ENCODE measurements around the gene ZNF354B.
"Not testable (repeated sequence)": the region's sequence is repeated elsewhere in the genome, so short reads cannot be mapped to it uniquely, and the experiment has no call there.

Gene ZNF354B

DNA sequence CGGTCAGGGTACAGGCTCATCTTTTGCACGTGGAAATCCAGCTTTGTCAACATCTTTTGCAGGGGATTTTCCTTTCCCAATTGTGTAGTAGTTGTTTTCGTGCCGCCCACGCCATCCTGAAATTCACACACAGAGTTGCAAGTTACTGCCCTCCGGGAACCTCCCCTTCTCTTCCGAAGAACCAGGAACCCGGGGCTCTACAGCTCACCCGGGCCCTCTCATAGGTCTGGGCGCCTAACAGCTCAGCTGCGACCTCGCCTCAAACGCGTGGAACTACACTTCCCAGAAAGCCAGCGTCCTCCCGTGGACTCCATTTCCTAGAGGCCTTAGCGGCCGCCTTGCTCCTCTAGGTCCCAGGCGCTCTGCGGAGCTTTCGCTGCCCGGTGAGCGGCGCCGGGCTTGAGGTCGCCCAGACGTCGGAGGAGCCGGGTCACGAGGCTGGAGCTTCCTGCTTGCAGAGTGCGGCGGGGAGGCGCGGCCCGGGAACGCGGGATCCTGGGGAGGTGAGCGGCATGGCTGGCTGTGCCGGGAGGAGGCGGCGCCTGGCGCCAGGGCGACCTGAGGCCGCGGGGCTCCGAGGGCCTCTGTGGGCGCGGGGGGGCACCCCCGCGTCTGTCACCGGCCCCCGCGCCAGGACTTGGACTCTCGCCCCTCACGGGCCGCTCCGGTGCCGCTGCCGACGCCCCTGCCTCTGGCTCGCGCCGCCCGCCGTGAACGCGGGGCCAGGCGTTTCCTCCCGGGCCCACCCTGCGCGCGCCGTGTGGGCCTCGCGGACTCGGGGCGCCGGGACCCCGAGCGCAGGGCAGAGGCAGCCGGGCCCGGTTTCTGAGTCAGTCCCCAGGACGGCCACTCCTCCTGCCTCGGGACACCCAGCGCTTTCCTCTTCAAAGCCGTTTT lies at the start of gene ZNF354B:
TSS of gene ZNF354B (plus strand) at position 329 of the 897 bp plus-strand sequence. CDS start 1,095 bp downstream, outside the sequence.
- DNase-seq (ENCODE audit: low read depth, low spot score): peak; percentile 96

DNA sequence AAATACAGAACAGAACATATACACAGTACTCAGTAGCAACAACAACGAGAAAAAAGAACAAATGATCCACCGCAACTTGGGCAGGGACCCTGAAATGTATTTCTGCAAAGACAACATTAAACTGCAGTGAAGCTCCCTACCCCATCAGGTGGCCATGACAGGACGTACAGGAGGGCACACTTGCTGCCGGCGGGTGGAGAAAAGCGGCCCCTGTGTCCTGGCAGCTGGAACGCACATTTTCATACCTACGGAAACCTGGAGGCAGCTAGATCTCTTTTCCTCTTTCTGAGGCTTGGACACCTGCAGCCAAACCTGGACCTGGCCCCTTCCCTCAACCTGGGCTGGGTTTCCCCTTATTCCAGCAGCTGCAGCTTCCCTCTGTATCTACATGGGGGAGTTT lies 42.2 kb upstream of the ZNF354B start:
- no peak for DNase-seq (ENCODE audit: low read depth, low spot score)

DNA sequence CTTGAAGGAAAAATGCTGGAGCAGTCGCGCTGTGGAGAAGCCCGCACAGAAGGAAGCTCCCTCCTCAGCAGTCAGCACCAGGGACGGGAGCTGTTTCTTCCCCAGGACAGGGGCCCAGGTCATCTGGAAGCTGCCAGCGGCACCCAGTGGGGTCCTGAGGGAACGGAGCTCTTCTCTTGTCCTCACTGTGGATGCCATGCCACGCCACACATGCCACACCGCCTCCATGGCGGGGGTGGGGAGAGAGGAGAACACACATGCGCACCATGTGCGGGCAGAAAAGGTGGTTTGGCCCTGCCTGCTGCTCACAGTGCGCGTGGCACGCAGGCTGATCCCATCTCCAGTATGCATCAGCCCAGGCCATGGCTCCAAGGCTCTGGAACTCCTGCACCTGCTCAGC lies 41.7 kb upstream of the ZNF354B start:
- DNase-seq (ENCODE audit: low read depth, low spot score): no peak

DNA sequence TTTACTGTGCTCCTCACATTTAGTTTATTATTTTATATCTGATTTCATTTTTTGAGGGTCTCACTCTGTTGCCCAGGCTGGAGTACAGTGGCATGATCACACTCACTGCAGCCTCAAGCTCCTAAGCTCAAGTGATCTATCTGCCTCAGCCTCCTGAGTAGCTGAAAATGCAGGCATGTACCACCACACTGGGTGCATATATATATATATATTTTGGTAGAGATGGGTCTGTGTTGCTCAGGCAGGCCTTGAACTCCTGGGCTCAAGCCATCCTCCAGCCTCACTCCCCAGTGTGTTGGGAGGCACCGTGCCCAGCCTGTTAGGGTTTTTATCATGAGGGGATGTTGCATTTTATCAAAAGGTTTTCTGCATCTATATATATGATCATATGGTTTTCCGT lies 39.8 kb upstream of the ZNF354B start:
- DNase-seq (ENCODE audit: low read depth, low spot score): no peak

DNA sequence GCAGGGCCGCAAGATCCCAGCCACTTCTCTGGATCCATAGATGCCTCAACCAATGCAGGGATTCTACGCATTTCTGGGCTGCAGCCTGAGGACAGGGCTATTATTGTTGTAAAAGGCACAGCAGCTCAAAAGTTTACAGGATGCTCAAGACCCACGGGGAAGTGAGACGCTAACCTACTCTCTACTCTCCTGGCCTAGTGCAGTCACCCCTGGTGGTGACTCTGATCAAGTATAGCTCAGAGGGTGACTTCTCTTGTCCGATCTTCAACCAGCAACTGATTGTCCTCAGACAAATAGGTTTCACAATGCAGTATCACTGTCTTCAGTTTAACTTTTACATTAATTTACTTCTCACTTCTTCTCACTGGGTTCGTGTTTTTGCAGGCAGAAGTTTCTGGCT lies 34.3 kb upstream of the ZNF354B start:
- DNase-seq (ENCODE audit: low read depth, low spot score): no peak

DNA sequence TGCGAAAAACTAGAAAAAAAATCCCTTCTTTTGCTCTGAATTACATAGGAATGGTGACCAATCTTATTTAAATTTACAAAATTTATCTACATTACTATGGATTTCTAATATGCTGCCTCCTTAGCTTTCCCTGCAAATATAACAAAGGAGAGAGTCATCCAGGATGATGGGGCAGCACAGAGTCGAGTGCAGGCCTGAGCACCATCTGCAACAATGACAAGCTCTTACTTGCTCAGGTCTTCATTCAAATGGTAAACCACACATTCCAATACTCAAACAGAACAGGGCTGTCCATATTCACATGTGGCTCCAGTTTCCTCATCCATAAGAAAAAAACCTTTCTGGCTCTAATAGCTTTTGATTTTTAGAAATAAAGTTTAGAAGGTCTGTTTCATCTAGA lies 33.5 kb upstream of the ZNF354B start:
- DNase-seq (ENCODE audit: low read depth, low spot score): no peak

DNA sequence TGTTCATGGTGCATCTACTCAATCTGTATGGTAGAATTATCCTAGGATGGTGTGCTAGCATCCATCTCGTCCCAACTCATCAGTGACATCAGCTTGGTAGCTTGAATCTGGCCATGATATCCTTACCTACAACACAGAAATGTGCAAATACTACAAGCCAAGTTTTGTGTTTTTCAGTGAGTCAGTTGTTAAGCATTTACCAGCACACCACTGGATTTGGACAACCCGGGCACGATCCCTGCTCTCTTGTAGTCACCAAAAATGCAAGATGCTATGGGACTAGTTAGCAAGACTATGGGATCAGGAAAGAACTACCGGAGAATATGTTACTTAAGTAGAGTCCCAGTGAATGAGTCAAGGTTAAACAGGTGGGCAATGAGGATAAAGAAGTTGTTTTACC lies 32.1 kb upstream of the ZNF354B start:
- DNase-seq (ENCODE audit: low read depth, low spot score): no peak

DNA sequence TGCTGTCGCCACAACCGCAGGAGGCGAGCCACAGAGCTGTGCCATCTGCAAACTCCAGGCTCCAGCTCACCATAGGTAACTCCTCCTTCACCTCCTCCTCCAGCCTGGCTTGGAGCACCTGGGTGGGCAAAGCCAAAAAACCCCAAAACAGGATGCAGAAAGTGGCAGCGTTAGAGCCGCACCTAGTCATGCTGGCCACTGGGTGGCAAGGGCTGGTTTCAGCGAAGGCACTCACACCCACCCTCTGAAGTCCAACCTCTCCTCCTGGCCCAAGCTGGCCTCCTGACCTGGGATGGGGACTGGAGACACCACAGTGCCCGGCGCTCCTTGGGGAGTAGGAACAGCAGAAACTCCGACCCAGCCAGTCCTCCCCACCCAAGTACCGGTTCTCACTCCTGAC lies 28.7 kb upstream of the ZNF354B start:
- no peak for DNase-seq (ENCODE audit: low read depth, low spot score)

DNA sequence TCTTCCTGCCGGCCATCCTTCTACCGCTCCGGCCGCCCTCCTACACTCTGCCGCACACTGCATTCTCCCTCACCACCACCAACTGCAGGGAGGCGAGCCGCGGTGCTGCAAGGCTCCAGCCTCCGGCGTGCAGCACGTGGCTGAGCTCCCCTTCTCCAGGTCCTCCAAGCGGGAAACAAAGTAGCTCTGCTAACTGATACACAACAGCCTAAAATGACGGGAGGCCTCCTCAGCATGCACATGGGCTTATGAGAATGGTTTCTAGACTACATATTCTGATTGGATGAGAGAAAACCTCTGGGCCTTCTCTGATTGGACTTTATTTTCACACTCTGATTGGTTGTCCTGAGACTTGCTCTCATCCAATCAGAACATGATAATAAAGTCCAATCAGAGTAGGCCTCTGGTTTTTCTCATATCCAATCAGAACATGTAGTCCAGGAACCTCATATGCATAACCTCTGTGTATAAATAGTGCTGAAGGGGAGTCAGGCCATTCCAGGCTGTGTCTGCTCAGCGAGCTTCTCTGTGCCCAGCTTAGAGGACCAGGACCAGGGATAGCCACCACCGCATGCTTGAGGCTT lies 27.0 kb upstream of the ZNF354B start:
- no peak for DNase-seq (ENCODE audit: low read depth, low spot score)

DNA sequence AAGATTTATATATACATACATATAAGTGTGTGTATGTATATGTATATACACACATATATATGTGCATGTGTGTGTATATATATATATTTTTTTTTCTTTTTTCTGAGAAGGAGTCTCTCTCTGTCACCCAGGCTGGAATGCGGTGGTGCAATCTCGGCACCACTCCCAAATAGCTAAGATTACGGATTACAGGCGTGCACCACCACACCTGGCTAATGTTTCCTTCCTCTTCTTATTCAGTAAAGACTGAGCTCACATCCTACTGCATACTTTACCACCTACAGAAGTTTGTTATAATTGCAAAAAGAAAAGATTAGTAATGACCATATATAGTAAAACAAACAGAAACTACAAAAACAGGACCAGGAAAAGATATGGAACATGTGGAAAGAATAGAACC lies 23.1 kb upstream of the ZNF354B start:
- DNase-seq (ENCODE audit: low read depth, low spot score): no peak

DNA sequence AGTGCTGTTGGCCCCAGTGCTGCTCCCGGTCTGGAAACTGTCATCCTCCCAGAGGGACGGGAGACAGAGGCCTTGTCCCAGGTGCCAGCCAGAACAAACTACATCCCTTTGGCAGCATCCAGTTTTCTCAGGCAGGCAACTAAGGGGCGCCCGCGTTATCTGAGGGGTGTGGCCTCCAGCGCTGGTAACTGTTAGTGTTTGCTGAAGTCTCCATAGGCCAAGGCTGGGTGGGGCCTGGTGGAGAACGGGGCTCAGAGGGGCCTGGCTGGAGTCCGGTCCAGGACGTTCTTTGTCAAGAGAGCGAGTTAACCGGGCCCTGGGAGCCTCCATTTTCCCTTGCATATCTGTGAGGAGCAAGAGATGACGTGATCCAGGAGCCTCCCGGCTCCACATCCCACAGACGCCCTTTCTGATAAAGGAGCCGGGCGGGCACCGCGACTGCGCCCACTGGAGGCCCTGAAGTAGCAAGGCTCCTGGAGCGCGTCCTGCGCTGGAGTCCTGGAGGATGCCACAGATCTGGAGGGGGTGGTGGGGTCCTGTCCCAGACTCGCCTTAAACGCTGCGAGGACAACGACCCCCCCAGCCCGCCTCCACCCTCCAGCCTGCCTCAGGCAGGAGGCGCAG lies 20.9 kb upstream of the ZNF354B start:
- DNase-seq (ENCODE audit: low read depth, low spot score): not testable (repeated sequence)

DNA sequence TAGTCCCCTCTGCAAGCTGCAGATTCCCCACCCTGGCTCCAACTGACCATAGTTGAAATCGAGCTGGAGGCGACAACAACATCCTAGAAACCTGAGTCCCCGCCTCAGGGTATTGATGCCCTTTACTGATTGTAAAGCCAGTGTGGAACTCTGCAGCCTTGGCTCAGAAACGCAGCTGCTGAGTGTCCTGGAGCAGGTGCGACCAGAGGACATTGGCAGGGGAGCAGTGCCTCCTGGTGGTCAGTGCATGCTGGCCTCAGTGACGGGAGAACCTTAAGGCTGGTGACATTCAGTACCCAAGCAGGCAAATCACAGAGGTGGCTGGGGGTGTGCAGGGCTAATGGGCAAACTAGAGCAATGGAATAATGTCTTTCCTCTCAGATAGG lies 20.4 kb upstream of the ZNF354B start:
- peak; percentile 84 for DNase-seq (ENCODE audit: low read depth, low spot score)

DNA sequence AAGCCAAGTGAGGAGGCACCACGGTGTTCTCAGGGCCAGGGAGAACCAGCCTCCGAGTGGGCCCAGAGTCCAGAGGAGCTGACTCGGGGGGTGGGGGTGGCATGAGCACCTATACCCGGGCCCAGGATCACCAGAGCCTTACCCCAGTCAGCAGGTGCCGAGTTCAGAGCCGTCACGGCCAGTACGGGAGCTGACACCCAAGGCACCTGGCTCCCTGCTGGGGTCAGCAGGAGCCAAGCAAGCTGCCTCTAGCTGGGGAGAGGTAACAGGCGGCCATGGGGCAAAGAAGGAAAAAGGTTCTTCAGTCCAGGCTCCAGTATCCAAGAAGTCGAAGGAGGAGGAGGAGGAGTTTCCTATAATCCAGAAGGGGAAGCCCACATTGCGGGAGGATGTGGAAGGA lies 19.4 kb upstream of the ZNF354B start:
- not testable (repeated sequence) for DNase-seq (ENCODE audit: low read depth, low spot score)

DNA sequence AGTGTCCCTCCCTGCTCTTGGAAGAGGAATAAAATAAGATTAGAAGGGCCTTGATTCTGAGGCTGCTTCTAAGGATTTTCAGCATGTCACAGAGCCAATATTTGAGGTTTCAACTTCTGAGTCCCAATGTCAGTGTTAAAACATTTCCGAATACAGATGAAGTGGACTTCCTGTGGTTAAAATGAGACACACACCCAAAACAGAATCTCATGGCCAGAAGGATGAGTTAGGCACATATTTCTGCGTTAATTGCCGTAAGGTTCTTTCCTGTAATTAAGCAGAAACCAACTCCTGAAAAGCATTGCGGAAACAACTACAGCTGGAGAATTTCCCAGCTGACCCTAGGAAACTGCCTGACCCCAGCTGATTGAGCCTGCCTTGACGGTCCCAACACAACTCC lies 10.4 kb upstream of the ZNF354B start:
- no peak for DNase-seq (ENCODE audit: low read depth, low spot score)

DNA sequence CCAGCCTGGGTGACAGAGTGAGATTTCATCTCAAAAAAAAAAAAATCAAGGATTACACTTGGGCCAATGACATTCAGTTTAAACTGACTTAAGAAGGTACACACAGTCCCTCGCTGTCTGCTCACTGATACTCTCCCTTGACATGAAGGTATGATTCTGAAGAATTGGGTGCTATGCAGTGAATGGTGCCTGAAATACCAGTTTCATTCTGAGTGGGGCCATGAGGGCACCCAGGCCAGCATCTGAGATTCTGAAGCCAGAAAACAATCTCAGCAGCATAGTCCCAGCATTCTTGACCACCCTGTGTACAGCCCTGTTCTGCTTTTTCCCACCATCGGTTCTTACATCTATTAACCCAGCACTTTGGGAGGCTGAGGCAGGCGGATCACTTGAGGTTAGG lies 7.8 kb upstream of the ZNF354B start:
- no peak for DNase-seq (ENCODE audit: low read depth, low spot score)

DNA sequence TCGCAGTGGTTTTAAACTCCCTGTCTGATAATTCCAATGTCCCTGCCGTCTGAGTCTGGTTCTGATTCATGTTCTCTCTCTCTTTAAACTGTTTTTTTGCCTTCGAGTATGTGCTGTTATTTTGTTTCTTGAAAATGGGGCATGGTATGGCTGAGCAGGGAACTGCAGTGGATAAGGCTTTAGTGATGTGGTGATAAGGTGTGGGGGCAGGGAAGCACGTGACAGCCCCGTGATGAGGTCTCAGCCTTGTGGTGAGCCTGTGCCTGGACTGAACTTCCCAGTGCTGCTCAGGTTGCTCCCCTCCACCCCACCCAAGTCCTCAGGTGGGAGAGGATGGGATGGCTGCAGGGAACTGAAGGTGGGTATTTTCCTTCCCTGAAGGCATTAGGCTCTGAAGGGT lies 5.5 kb upstream of the ZNF354B start:
- peak; percentile 9 for DNase-seq (ENCODE audit: low read depth, low spot score)

DNA sequence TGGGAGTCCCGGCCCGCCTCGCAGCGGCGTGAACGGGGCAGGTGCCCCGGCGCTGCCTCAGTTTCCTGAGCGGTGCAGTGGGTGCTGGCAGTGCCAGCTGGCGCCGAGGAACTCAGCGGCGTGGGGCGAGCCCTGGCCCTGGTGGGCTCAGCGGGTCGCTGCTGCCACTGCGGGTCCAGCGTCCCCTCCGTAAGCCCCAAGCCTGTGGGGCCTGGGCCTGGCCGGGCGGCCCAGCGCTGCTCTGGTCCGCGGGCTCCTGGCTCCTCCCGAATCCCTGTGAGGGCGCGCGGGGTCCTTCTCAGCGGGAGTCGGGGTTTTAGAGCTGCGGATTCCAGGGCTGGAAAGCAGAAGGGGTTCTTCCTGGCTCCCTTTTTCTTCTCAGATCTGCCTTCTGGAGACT lies 862 bp downstream of the ZNF354B start:
- not testable (repeated sequence) for DNase-seq (ENCODE audit: low read depth, low spot score)

DNA sequence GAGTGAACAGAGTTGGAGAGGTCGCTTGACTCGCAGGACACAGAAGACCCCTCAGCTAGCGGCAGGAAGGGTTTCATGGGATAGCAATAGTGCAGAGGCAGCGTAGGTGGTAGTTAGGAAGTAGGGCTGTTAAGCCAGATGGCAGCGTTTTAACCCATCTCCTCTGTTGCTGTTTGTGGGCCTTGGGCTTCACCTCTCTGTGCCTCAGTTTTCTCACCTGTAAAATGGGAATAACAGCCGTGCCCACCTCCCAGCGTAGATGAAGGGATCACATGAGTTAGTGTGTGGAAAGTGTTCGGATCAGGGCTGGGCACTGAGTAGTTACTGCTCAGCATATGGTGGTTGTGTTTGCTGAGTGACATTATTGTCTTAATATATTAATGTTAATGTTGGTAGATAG lies 1.9 kb downstream of the ZNF354B start:
- no peak for DNase-seq (ENCODE audit: low read depth, low spot score)

DNA sequence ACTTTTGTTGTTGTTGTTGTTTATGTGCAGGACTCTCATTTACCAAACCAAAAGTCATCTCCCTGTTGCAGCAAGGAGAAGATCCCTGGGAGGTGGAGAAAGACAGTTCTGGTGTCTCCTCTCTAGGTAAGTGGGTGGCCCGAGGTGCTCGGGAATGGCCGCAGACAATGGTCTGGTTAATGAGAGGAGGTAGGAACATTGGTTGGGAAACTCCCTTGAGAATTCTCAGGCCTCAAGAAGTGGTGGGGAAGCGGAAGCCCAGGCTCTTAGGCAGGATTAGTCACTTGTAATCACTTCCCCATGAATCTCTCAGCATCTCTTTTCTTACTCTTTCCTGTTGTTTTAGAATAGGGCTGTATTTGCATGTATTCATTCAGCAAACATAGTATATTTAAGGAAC lies 7.2 kb downstream of the ZNF354B start:
- DNase-seq (ENCODE audit: low read depth, low spot score): no peak

DNA sequence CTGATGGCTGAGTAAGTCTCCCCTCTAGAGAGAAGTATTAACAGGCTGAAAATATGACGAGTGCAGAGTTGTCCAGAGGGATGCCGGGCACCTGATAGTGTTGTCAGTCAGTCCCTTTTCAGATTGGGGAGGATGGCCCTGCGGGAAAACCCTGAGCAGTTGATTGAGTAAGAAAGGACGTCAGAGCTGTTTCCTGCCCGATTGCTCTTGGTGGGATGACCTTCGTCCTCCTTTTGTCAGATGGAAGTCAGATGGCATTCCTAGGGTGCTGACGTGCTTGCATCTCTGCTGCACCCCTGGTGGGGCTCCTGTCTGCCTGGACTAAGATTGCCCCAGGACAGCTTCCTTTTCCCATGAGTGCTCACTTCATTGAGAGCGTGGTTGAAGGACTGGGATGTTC lies 9.8 kb downstream of the ZNF354B start:
- no peak for DNase-seq (ENCODE audit: low read depth, low spot score)

DNA sequence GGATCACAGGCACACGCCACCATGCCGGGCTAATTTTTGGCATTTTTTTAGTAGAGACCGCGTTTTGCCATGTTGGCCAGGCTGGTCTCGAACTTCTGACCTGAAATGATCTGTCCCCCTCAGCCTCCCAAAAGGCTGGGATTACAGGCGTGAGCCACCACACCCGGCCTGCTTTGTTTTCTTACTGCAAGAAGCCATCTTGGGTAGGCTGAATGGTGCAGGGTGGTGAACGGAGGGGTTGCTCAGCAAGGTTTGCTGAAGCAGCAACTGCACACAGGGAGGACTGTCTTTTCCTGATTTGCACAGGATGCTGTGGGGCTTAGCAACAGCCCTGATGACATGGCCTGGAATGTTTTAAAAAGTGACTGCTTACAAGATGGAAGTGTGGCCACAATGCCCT lies 10.7 kb downstream of the ZNF354B start:
- DNase-seq (ENCODE audit: low read depth, low spot score): no peak

DNA sequence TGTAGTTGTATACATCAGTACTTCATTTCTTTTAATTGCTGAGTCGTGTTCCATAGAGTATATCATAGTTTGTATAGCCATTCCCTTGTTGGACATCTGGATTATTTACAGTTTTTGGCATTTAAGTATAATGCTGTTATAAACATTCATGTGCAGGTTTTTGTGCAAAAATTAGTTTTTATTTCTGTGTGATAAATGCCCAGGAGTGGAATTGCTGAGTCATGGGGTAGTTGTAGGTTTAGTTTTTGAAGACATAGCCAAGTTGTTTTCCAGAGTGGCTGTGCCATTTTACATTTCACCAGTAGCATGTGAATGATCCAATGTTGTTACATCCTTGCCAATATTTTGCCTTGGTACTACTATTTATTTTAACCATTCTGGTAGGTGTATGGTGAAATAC lies 12.5 kb downstream of the ZNF354B start:
- no peak for DNase-seq (ENCODE audit: low read depth, low spot score)

Data from ELF-1 (cell line).